ENCODE data around the gene BMAL1. TPM values are rescaled to one million over a fixed set of nuclear protein-coding genes. Genes with fewer than 3 reads are reported as not detected.
A peak's percentile ranks its signal among the peaks of the same experiment; 100 is the strongest.

The BMAL1 gene
- total and polyA plus RNA-seq, 2 donors (not counting 3 experiments of a cell fraction or from before 2014, with no cell fraction given) = 5.8 to 10.1 TPM

DNA sequence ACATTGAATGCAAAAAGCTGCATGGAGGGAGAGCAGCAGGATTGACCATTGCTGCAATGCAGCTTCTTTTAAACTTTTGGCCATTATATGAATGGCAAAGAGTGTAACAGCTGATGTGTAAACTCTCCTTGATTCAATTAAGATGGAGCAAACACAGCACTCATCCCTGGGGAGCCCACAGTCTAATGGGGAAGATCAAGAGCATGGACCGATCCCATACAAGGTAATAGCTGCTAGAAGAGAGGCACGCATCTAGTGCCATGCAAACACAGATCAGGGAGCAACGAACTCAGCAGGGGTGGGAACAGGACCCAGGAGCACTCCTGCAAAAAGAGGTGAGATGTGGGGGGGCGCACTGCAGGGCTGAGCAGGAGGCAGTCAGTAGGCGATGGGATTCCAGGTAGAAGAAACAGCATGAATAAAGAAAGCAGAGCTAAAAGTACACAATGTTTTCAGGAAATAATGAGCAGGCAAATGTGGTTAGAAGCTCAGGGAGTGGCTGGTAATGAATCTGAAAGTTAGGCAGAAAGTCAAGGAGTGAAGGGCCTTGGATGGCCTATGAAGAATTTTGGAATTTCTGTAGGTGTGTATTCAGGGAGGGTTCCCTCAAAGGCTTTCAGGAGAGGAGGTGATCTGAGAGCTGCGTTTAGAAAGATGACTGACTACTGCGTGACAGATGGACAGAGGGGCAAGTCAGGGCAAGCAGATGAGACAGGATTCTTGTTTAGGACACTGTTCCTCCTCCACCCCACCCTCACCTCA is 17.2 kb upstream of the BMAL1 start:
- POLR2A ChIA-PET = no interaction called here
- intact Hi-C loops (cut with micrococcal nuclease) (loop anchor here (5.0 kb wide), 1 partner anchor 153 kb away; no protein-coding TSS in a partner anchor), dilution Hi-C loops (cut with MboI; ENCODE audit: extremely low pct_ligation_motif_present, low sequenced_read_pairs) (no loop called here)
- Histone ChIP-seq H3K4me1 (ENCODE audit: control insufficient read depth, extremely low read depth, insufficient read depth, low read length) (peaks cover 35% of the 10 kb centered on the region), H3K9me1 (replicated peaks; ENCODE audit: control insufficient read depth, extremely low read depth, insufficient read depth, low read length) (no peaks in the 10 kb centered on the region), H3K4me3 (replicated peaks in 1 of 3; ENCODE audit: insufficient read depth in 1 of 3, low read depth in 1 of 3, low read length in 3 of 3) (no peak overlapping the region), H3K9ac (replicated peaks; ENCODE audit: extremely low read depth, insufficient read depth, low read length) (no peak overlapping the region), H3K27me3 (ENCODE audit: control insufficient read depth in 2 of 2, insufficient read depth in 2 of 2, low read length in 2 of 2) (peaks cover 0 to 5% of the 10 kb centered on the region in 2 experiments), H2AFZ (ENCODE audit: low read depth, low read length) (peak overlapping the region; percentile 34), H3K27ac (ENCODE audit: insufficient read depth, low read depth, low read length) (peak overlapping the region; percentile 82), H3K9me3 (replicated peaks; ENCODE audit: control insufficient read depth, insufficient read depth, low read length) (no peaks in the 10 kb centered on the region), H3K79me2 (ENCODE audit: control insufficient read depth, insufficient read depth, low read length) (no peaks in the 10 kb centered on the region), H3K4me2 (ENCODE audit: insufficient read depth, low read length) (no peak overlapping the region), H4K20me1 (replicated peaks; ENCODE audit: control insufficient read depth, extremely low read depth, insufficient read depth, low read length) (no peaks in the 10 kb centered on the region), H3K36me3 (ENCODE audit: control insufficient read depth in 2 of 2, extremely low read depth in 1 of 2, insufficient read depth in 2 of 2, low read length in 2 of 2) (no peaks in the 10 kb centered on the region)
- BruUV-seq (replicated peaks) = no TSS peak
- DNase-seq (ENCODE audit: low read depth, low spot score) (no peak), FAIRE-seq (no peak)
- no peak for TF ChIP-seq MYC (IDR thresholded peaks at IDR 0.05; ENCODE audit: low read depth, low read length)
- no peak for TF ChIP-seq GATA2 (IDR thresholded peaks at IDR 0.05; ENCODE audit: insufficient read depth, insufficient read length, low read depth, low read length)
- TF ChIP-seq, protein P1, sequence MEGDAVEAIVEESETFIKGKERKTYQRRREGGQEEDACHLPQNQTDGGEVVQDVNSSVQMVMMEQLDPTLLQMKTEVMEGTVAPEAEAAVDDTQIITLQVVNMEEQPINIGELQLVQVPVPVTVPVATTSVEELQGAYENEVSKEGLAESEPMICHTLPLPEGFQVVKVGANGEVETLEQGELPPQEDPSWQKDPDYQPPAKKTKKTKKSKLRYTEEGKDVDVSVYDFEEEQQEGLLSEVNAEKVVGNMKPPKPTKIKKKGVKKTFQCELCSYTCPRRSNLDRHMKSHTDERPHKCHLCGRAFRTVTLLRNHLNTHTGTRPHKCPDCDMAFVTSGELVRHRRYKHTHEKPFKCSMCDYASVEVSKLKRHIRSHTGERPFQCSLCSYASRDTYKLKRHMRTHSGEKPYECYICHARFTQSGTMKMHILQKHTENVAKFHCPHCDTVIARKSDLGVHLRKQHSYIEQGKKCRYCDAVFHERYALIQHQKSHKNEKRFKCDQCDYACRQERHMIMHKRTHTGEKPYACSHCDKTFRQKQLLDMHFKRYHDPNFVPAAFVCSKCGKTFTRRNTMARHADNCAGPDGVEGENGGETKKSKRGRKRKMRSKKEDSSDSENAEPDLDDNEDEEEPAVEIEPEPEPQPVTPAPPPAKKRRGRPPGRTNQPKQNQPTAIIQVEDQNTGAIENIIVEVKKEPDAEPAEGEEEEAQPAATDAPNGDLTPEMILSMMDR (IDR thresholded peaks at IDR 0.05; ENCODE audit: extremely low read depth in 1 of 2, insufficient read depth in 1 of 2, low read depth in 1 of 2, low read length in 2 of 2) = no peak
- no peak for TF ChIP-seq POLR2AphosphoS5 (IDR thresholded peaks at IDR 0.05; ENCODE audit: insufficient read depth, low read depth, low read length)
- TF ChIP-seq POLR2A (IDR thresholded peaks at IDR 0.05; ENCODE audit: low read depth, low read length) = no peak
- no peak for TF ChIP-seq FOS (IDR thresholded peaks at IDR 0.05; ENCODE audit: borderline replicate concordance, insufficient read depth, low read length)
- TF ChIP-seq EZH2 (IDR thresholded peaks at IDR 0.05; ENCODE audit: borderline replicate concordance, low read depth, low read length, severe bottlenecking) = no peak
- TF ChIP-seq, protein P2, sequence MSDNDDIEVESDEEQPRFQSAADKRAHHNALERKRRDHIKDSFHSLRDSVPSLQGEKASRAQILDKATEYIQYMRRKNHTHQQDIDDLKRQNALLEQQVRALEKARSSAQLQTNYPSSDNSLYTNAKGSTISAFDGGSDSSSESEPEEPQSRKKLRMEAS (IDR thresholded peaks at IDR 0.05; ENCODE audit: insufficient read depth, insufficient read length) = no peak
- CTCF ChIA-PET = interaction anchor here (1.0 to 3.0 kb wide), 15 partner anchors 9 to 297 kb away, joined by 3 to 20 read pairs (median 4); no protein-coding TSS in a partner anchor
